Measurements from ENCODE around the gene HSPE1.
"Not testable (repeated sequence)": the region's sequence is repeated elsewhere in the genome, so short reads cannot be mapped to it uniquely, and the experiment has no call there.

The HSPE1 gene

DNA sequence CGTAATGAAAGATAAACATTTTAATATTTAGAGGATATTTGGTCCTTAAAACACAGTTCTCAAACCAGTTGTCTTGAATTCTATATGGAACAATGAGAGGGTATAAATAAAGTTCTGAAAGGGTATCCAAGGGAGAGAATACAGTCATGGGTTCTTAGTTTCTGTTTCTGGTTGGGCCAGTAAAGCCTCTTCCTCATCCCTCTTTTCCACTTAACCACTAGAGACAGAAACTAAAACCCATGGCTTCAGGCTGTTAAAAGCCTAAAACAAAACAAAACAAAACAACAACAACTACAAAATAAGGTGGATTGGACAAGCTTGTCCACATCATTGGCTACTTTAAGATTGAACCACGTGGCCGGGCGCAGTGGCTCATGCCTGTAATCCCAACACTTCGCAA is 28.0 kb upstream of the HSPE1 start:
- no peak overlapping the region for H3K27ac ChIP-seq

DNA sequence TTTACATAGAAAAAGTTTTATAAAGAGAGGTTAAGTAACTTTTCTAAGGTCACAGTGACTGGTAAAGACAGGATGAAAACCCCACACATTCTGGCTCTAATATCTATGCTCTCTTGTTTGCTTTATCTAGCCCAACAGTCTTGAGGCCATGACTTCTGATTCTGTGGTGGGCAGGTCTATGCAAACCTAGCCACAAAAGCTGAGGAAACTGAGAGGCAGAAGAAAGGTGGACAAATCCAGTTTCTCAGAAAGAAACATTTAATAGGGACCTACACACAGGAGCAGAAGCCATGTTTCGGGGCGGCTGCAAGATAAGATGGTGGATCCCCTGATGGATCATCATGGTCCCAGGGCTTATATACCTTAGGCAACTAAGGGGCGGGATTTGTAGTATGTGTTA is 22.4 kb upstream of the HSPE1 start:
- H3K27ac ChIP-seq = no peak overlapping the region
- peaks cover 42% of the 10 kb centered on the region for H3K36me3 ChIP-seq (replicated peaks)
- no peaks in the 10 kb centered on the region for H3K27me3 ChIP-seq (replicated peaks)
- in situ Hi-C loops (cut with HindIII; ENCODE audit: low pct_ligation_motif_present, low sequenced_read_pairs) = no loop called here
- no peak for DNase-seq
- TF ChIP-seq, protein P1, sequence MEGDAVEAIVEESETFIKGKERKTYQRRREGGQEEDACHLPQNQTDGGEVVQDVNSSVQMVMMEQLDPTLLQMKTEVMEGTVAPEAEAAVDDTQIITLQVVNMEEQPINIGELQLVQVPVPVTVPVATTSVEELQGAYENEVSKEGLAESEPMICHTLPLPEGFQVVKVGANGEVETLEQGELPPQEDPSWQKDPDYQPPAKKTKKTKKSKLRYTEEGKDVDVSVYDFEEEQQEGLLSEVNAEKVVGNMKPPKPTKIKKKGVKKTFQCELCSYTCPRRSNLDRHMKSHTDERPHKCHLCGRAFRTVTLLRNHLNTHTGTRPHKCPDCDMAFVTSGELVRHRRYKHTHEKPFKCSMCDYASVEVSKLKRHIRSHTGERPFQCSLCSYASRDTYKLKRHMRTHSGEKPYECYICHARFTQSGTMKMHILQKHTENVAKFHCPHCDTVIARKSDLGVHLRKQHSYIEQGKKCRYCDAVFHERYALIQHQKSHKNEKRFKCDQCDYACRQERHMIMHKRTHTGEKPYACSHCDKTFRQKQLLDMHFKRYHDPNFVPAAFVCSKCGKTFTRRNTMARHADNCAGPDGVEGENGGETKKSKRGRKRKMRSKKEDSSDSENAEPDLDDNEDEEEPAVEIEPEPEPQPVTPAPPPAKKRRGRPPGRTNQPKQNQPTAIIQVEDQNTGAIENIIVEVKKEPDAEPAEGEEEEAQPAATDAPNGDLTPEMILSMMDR (IDR thresholded peaks at IDR 0.05; ENCODE audit: low read depth, low read length, missing control alignments) = no peak
- H3K4me3 ChIP-seq (ENCODE audit: low read depth, low read length) = no peak overlapping the region

More for the DNA sequence above, 28.0 kb upstream of the HSPE1 start:
- in situ Hi-C loops (cut with HindIII; ENCODE audit: low pct_ligation_motif_present, low sequenced_read_pairs) = no loop called here
- peaks cover 58% of the 10 kb centered on the region for H3K36me3 ChIP-seq (replicated peaks)
- TF ChIP-seq, protein P1 (IDR thresholded peaks at IDR 0.05; ENCODE audit: low read depth, low read length, missing control alignments) = no peak
- H3K27me3 ChIP-seq (replicated peaks) = no peaks in the 10 kb centered on the region
- DNase-seq = no peak
- no peak overlapping the region for H3K4me3 ChIP-seq (ENCODE audit: low read depth, low read length)

DNA sequence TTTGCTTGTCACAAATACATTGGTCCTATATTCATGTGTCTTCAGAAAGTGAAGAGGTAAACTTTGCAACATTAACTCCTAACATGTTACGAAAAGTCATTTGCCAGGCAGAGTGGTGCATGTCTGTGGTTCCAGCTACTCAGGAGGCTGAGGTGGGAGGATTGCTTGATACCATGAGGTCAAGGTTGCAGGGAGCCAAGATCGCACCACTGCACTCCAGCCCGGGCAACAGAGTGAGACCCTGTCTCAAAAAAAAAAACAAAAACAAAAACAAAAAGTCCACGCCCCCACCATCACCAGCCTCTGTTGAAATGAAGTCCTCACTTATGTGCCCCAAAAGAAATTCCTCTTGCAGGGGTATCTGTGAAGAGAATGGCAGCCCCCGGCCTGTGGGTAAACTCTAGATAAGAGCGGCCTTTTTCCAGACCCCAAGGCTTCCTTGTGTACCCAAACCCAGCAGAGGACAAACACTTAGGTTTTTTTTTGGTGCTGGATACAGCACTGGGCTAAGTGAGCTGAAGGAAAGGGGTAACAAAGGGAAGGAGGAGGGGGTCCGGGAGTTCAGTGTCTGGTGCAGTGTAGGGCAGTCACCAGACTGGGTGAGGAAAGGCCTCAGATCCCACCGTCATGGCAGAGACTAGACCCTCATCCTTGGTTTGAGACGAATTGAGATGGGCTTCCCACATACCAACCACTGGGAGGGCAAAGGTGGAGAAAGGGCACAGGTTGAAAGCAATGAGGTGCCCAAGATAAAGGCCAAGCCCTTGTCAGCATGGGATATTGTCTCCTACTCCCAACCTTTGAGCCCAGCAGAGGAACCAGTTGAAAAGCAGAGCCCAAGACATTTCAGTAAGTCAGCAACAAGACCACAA is 19.8 kb upstream of the HSPE1 start:
- H3K27ac ChIP-seq = no peak overlapping the region
- TF ChIP-seq, protein P1 (IDR thresholded peaks at IDR 0.05; ENCODE audit: low read depth, low read length, missing control alignments) = no peak
- peaks cover 32% of the 10 kb centered on the region for H3K36me3 ChIP-seq (replicated peaks)

DNA sequence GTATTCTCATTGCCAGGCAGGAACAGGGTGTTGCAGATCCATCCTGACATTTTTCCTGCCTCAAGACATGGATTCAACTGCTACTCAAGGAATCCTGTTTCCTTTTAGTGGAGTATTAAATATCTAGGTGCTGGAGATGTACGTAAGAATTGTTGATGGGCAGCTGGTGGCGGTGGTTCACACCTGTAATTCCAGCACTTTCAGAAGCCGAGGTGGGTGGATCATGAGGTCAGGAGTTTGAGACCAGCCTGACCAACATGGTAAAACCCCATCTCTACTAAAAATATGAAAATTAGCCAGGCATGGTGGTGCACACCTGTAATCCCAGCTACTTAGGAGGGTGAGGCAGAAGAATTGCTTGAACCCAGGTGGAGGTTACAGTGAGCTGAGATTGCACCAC is 15.9 kb upstream of the HSPE1 start:
- in situ Hi-C loops (cut with HindIII; ENCODE audit: low pct_ligation_motif_present, low sequenced_read_pairs); H3K27ac ChIP-seq; H3K4me3 ChIP-seq (ENCODE audit: low read depth, low read length); DNase-seq; H3K27me3 ChIP-seq (replicated peaks): not testable (repeated sequence)
- peaks cover 34% of the 10 kb centered on the region for H3K36me3 ChIP-seq (replicated peaks)

More for the DNA sequence above, 19.8 kb upstream of the HSPE1 start:
- DNase-seq = no peak
- in situ Hi-C loops (cut with HindIII; ENCODE audit: low pct_ligation_motif_present, low sequenced_read_pairs) = no loop called here
- Histone ChIP-seq H3K4me3 (ENCODE audit: low read depth, low read length) (no peak overlapping the region), H3K27me3 (replicated peaks) (no peaks in the 10 kb centered on the region)

DNA sequence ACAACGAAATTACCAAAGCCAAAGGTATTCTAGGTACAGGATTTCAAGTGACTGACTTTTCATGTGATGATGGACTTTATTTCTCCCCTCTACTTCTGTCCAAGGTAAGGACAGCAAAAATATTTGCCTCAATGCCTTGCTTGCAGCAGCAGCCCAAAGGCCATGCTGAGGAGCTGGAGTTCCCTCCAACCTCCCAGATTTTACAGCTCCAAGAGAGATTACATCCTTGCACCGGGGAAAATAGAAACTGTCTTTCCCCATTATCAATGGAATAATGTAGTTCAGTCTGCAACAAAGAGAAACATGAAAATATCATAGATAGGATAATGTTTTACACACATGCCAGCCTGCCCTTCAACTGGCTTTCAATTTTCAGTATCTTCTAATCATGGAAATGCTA is 14.0 kb upstream of the HSPE1 start:
- H3K36me3 ChIP-seq (replicated peaks) = peaks cover 50% of the 10 kb centered on the region
- no peak overlapping the region for H3K27ac ChIP-seq
- H3K27me3 ChIP-seq (replicated peaks) = no peaks in the 10 kb centered on the region
- DNase-seq = no peak
- H3K4me3 ChIP-seq (ENCODE audit: low read depth, low read length) = no peak overlapping the region
- TF ChIP-seq, protein P1 (IDR thresholded peaks at IDR 0.05; ENCODE audit: low read depth, low read length, missing control alignments) = no peak
- in situ Hi-C loops (cut with HindIII; ENCODE audit: low pct_ligation_motif_present, low sequenced_read_pairs) = no loop called here

DNA sequence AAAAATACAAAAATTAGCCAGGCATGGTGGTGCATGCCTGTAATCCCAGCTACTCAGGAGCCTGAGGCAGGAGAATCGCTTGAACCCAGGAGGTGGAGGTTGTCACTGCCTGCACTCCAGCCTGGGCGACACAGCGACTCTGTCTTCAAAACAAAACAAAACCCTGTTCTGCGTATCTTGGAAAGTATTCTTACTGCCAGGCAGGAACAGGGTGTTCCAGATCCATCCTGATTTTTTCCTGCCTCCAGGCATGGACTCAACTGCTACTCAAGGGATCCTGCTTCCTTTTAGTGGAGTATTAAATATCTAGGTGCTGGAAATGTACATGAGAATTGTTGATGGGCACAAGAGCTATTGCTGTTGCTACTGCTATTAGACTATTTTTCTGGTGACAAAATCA is 12.8 kb upstream of the HSPE1 start:
- TF ChIP-seq, protein P1 (IDR thresholded peaks at IDR 0.05; ENCODE audit: low read depth, low read length, missing control alignments) = no peak
- Histone ChIP-seq H3K27me3 (replicated peaks) (no peaks in the 10 kb centered on the region), H3K4me3 (ENCODE audit: low read depth, low read length) (no peak overlapping the region), H3K36me3 (replicated peaks) (peaks cover 62% of the 10 kb centered on the region), H3K27ac (no peak overlapping the region)
- in situ Hi-C loops (cut with HindIII; ENCODE audit: low pct_ligation_motif_present, low sequenced_read_pairs) = no loop called here
- no peak for DNase-seq

All from brain microvascular endothelial cell (primary cell).